ENCODE results near the gene EMILIN1. TPM values are rescaled to one million over a fixed set of nuclear protein-coding genes. Genes with fewer than 3 reads are reported as not detected.

The EMILIN1 gene
- total and polyA plus RNA-seq, 10 of the 15 experiments (the other 5 are each of a cell fraction or from before 2014, with no cell fraction given), result 0.01 to 2.3 (median 1.2) TPM; not detected in 2

- no peak for TF ChIP-seq IRF5 (IDR thresholded peaks at IDR 0.05; ENCODE audit: borderline replicate concordance)
- no peak for TF ChIP-seq EZH2 (IDR thresholded peaks at IDR 0.05; ENCODE audit: borderline replicate concordance, control insufficient read depth, low read depth, low read length)
- TF ChIP-seq LARP7 (IDR thresholded peaks at IDR 0.05), result peak; percentile 62; the same call in 1 of the 2 replicates
- 0 out of 2 replicates have a peak, but pooled peaks have one; percentile 23 for TF ChIP-seq PKNOX1 (IDR thresholded peaks at IDR 0.05)
- no peak for TF ChIP-seq USF1 (IDR thresholded peaks at IDR 0.05; ENCODE audit: borderline replicate concordance, extremely low read length, insufficient read depth, low read depth, low read length)
- TF ChIP-seq E2F8 (IDR thresholded peaks at IDR 0.05; ENCODE audit: low read depth, partially characterized antibody), result no peak
- no peak for TF ChIP-seq MTA2 (IDR thresholded peaks at IDR 0.05; ENCODE audit: low read depth)
- TF ChIP-seq TAF1 (IDR thresholded peaks at IDR 0.05; ENCODE audit: borderline replicate concordance, low read depth, low read length), result peak; percentile 80
- no peak for TF ChIP-seq MYC (IDR thresholded peaks at IDR 0.05; ENCODE audit: insufficient read depth, insufficient read length, insufficient replicate concordance, low read length, severe bottlenecking)
- no peak for TF ChIP-seq IRF4 (IDR thresholded peaks at IDR 0.05; ENCODE audit: low read depth, low read length)
- TF ChIP-seq ZBTB4 (CRISPR knock-in tag; IDR thresholded peaks at IDR 0.05), result no peak
- no peak; the same call in 1 of the 2 replicates for TF ChIP-seq ASH2L (IDR thresholded peaks at IDR 0.05; ENCODE audit: borderline replicate concordance, low read depth)
- TF ChIP-seq NR2F1 (conservative IDR thresholded peaks at IDR 0.05), result peak; percentile 68
- no peak for TF ChIP-seq ATF3 (IDR thresholded peaks at IDR 0.05; ENCODE audit: borderline replicate concordance, extremely low read depth, low read depth, low read length)
- TF ChIP-seq GABPA (IDR thresholded peaks at IDR 0.05; ENCODE audit: low read depth), result peak; percentile 89
These were observed 7.0 kb upstream of the EMILIN1 start, which contains the start of gene OST4 (continued) for GRCh38 chr2:27071277-27071989.

Data from GM12878 (cell line).